HS-5 (cell line): ENCODE measurements around the gene GALNT7.

Experiments used
- DNase-seq: peaks from one replicate; pipeline ENCODE4 v3.0.0-alpha.2; 2012; ENCODE audit warnings: low read depth

GALNT7 gene

DNA sequence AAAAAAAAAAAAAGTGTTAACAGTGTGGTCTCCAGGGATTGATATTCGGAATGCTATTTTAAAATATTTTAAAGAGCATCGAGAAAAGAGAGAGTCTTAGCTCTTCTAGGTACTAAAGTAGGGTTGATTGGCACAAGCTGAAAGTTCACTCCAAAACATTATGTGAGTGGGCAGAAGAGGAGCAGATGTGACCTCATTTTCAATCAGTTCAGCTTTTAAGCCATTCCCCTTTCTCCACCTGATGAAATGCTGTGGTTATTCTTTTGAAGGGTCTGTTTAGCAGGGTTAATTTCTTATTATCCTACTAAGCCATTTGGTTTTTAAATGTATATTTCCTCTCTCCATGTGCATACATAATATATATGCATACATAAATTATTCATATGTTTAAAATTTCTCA, 69.2 kb downstream of the GALNT7 start:
- DNase-seq: no peak

DNA sequence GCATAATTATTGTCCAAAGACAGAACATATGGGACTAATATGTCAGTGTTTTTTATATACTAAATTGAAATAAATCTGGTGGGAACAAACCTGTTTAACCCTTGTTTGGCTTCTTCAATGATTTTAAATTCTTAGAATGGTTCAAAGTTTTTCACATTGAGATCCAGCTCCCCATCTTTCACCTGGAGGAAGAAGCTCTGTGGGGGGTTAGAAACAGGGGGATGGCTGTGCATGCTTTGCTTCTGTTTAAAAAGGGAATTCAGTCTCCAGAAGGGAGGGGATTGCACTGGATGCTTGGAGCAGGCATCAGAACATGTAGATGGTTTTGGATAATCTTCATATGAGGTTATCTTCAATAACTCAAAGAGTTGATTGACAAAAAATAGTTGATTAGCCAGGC, 72.1 kb downstream of the GALNT7 start:
- no peak for DNase-seq

DNA sequence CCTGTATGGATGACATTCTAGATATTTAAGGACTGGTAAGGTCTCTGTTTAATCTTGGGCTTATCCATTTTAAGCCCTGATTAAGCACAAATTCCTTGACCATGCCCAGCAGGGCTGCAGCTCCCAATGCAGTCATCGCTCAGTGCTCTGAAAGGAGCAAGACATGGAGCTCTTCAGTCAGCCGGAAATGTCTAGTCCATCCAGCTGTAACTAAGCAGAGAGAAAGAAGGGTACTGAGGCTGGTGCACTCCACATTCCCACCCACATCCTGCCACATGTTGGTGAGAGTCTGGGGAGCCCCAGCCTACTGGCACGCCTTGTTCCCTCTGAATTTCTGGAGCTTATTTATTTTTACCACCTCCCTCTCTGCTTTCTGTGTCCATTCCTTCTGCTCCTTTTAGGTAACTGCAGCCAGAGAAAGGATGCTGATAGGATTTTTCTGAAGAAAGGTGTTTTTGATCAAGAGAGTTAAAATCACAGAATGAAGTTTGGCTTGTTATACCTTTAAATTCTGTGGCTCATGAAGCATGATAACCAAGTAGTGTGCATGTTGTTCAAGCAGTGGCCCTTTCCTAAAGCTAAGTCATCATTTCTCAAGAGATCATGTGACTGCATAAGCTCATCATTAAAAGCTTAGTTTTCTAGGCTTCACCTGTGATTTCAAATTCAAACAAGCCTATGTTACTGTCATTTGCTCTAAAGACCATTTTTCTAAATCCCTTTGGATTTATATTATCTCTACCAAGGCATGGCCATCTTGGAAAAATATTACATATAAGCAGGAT, 74.0 kb downstream of the GALNT7 start:
- no peak for DNase-seq

- peak; percentile 62 for DNase-seq
These were observed 74.7 kb downstream of the GALNT7 start for GRCh38 chr4:173243321-173243720.

- no peak for DNase-seq
These were observed 75.5 kb downstream of the GALNT7 start for GRCh38 chr4:173243917-173244658.

- DNase-seq: no peak
These were observed 77.3 kb downstream of the GALNT7 start for GRCh38 chr4:173245952-173246351.

GRCh38 chr4:173246719-173247118, 78.1 kb downstream of the GALNT7 start:
- no peak for DNase-seq

DNA sequence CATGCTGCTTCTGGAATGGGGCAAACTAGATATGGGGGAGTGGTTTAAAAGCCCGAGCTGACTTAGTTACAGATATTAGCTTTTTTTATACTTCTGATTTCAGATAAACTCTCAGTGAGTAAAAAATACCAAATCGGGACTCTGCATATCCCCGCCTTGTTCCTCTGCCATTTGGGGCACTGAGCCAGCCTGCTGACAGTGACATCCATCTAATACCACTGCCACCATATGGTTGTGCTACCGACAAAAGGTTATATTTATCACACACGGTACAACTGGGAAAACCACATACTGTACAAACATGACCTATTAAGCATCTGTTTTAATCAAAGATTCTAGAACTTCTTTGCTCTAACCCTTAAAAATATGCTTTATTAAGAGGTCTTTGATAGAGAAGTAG, 78.7 kb downstream of the GALNT7 start:
- no peak for DNase-seq

DNA sequence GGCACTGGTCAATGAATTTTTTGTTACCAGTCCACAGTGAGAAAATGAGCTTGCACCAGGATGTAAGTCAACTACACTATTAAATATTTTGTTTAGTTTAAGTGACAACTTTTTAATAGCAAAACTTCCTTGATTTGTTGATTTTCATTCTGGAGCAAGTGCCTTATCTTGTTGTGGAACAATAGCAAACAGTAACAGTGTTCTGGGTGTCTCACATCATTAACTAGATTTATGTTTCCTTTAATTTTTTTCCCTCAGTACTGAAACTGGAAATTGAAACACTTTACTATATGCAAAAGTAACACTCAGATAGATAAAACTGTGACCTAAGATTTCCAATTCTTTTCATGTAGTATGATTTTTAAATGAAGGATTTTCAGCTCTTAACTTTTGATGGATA, 80.1 kb downstream of the GALNT7 start:
- DNase-seq: no peak

- DNase-seq: peak; percentile 98
These were observed 83.7 kb downstream of the GALNT7 start for GRCh38 chr4:173252024-173252935.

DNA sequence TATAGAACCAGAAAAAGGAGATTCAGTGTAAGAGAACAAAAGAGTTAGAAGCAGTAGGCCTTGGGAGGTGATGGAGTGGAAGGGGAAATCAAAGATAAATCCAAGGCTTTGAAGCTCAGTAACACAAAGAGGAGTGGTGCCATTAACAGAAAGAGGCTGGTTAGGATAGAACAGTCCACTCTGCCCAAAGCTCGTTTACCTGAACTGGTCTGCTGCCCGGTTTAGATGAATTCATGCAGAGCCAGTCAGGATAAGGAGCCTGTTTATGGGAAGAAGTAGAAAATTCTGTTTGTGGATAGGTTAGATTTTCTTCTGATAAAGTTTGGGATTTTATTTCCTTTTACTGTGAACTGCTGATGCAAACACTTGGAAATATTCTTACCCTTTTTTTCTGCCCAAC, 85.0 kb downstream of the GALNT7 start:
- no peak for DNase-seq

- DNase-seq: no peak
These were observed 86.0 kb downstream of the GALNT7 start for GRCh38 chr4:173254646-173255045.

GRCh38 chr4:173256825-173257224, 88.2 kb downstream of the GALNT7 start:
- no peak for DNase-seq

- no peak for DNase-seq
These were observed 89.4 kb downstream of the GALNT7 start for GRCh38 chr4:173257732-173258717.

DNA sequence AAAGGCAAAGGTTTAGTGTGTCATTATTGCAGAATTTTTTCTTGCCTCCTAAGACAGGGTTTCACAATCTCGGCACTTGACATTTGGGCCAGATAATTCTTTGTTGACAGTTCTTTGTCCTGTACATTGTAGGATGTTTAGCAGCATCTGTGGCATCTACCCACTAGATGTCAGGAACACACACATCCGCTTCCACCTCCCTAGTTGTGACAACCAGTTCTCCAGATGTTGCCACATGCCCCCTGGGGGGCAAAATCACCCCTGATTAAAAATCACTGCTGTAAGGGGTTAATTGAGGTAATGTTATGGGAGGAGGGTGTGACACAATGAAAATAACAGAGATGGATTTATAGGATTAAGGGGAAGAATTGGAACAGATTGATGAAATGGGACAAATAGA, 90.3 kb downstream of the GALNT7 start:
- no peak for DNase-seq

GRCh38 chr4:173259310-173259709, 90.7 kb downstream of the GALNT7 start:
- no peak for DNase-seq

GRCh38 chr4:173261052-173261451, 92.4 kb downstream of the GALNT7 start:
- DNase-seq: no peak

DNA sequence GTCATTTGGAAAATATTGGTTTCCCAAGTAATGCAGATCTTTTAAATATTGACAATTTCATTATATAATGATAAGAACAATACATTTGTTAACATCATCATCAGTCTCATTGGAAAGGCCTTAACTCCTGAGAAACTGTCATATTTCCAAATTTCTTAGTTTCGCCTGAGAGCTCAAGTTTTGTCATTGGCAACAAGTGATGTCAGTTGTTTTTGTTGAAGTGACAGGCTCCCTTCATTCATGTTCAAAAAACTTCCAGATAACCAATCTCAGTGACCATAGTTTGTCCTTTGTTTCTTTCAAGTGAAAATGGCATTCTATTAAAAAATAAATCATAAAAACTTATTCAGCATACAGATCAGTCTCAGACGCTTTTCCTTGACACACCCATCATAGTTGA, 93.8 kb downstream of the GALNT7 start:
- DNase-seq: no peak

DNA sequence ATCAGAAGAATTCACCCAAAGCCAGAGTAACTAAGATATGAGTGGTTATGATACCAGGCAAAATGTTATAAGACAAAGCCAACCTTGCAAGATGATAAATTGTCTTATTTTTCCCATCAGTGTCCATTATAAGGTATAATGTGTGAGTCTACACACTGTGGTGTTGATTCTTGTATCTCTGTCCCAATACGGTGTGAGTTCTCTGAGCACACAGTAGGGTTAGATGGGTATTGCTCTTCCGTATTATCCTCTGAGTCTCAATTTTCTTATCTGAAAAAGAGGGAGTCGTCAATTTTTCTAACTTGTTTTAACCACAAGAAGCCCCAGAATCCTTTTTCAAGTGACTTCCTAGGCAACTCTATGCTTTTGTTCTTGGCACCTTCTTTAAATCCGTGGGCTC, 95.6 kb downstream of the GALNT7 start:
- DNase-seq: no peak

GRCh38 chr4:173264684-173265185, 96.1 kb downstream of the GALNT7 start:
- no peak for DNase-seq

- no peak for DNase-seq
These were observed 97.1 kb downstream of the GALNT7 start for GRCh38 chr4:173265751-173266150.
